SJSA1 (cell line): ENCODE results near the gene RALGDS. TPM values are rescaled to one million over a fixed set of nuclear protein-coding genes. Genes with fewer than 3 reads are reported as not detected.
A peak's percentile ranks its signal among the peaks of the same experiment; 100 is the strongest.
"Not testable (repeated sequence)": the region's sequence is repeated elsewhere in the genome, so short reads cannot be mapped to it uniquely, and the experiment has no call there.

Experiments
- DNase-seq, 2 experiments: peaks; one replicate each; pipeline ENCODE4 v3.0.0-alpha.2; 2015 to 2020; ENCODE audit warnings: low spot score in 2 of 2, low read depth in 1 of 2
- H3K27ac ChIP-seq: fragments of 250-450 bp; sonication (Bioruptor Pico); 2 replicates; pipeline ENCODE4 v1.5.1; 2020; ENCODE audit warnings: mild to moderate bottlenecking, moderate library complexity
- H3K27me3 ChIP-seq: fragments of 250-450 bp; sonication (Bioruptor Pico); replicated peaks from 2 replicates; pipeline ENCODE4 v1.5.1; 2020; ENCODE audit warnings: mild to moderate bottlenecking, moderate library complexity
- H3K36me3 ChIP-seq: fragments of 250-450 bp; sonication (Bioruptor Pico); 2 replicates; pipeline ENCODE4 v1.5.1; 2020; ENCODE audit warnings: mild to moderate bottlenecking
- H3K4me1 ChIP-seq: fragments of 250-450 bp; sonication (Bioruptor Pico); replicated peaks from 2 replicates; pipeline ENCODE4 v1.6.1; 2021; ENCODE audit warnings: mild to moderate bottlenecking
- H3K4me3 ChIP-seq: fragments of 250-450 bp; sonication (Bioruptor Pico); 2 replicates; pipeline ENCODE4 v1.5.1; 2020; ENCODE audit warnings: mild to moderate bottlenecking
- H3K9me3 ChIP-seq: fragments of 250-450 bp; sonication (Bioruptor Pico); replicated peaks from 2 replicates; pipeline ENCODE4 v1.5.1; 2020; ENCODE audit warnings: mild to moderate bottlenecking
- total RNA-seq: library from RNA; depleted of rRNA; stranded (reverse); fragments of >200 nt; shearing (Covaris generic); gene quantifications from 2 replicates; pipeline ENCODE4 v1.2.3, GENCODE V29; 2014; rRNA removed

The RALGDS gene
- 8.6 and 11.4 TPM in 2 replicates for total RNA-seq

- Histone ChIP-seq H3K27ac (no peak within 1 kb of the TSS), H3K4me1 (peaks cover 17% of the 10 kb centered on the region), H3K27me3 (no peaks in the 10 kb centered on the region), H3K36me3 (no peaks in the 10 kb centered on the region), H3K9me3 (no peaks in the 10 kb centered on the region), H3K4me3 (peak within 1 kb of the TSS; percentile 67)
- peak in 1 of 2 experiments; percentile 84 for DNase-seq
Measured at GRCh38 chr9:133121198-133121914, at the start of gene RALGDS. Gene RALGDS (minus strand): TSS chr9:133121240. CDS start chr9:133121154, 86 bp downstream.

- no peaks in the 10 kb centered on the region for H3K36me3 ChIP-seq
- H3K4me3 ChIP-seq: no peak overlapping the region
- H3K9me3 ChIP-seq: no peaks in the 10 kb centered on the region
- peaks cover 27% of the 10 kb centered on the region for H3K27me3 ChIP-seq
- no peaks in the 10 kb centered on the region; the same call in 1 of the 2 replicates for H3K4me1 ChIP-seq
- no peak for DNase-seq
- H3K27ac ChIP-seq: no peak overlapping the region
Measured at GRCh38 chr9:133170716-133171115, 49.7 kb upstream of the RALGDS start.

GRCh38 chr9:133169687-133170086 lies 48.6 kb upstream of the RALGDS start:
- H3K27ac ChIP-seq, H3K4me1 ChIP-seq, DNase-seq, H3K4me3 ChIP-seq, H3K36me3 ChIP-seq, H3K9me3 ChIP-seq: not testable (repeated sequence)
- peaks cover 27% of the 10 kb centered on the region for H3K27me3 ChIP-seq

GRCh38 chr9:133169102-133169501 lies 48.1 kb upstream of the RALGDS start:
- no peak overlapping the region for H3K4me3 ChIP-seq
- H3K4me1 ChIP-seq: no peaks in the 10 kb centered on the region; the same call in 1 of the 2 replicates
- H3K36me3 ChIP-seq: no peaks in the 10 kb centered on the region
- no peak for DNase-seq
- peaks cover 21% of the 10 kb centered on the region for H3K27me3 ChIP-seq
- H3K9me3 ChIP-seq: no peaks in the 10 kb centered on the region
- H3K27ac ChIP-seq: no peak overlapping the region

- Histone ChIP-seq H3K9me3 (no peaks in the 10 kb centered on the region), H3K27me3 (peaks cover 21% of the 10 kb centered on the region), H3K4me3 (no peak overlapping the region), H3K27ac (no peak overlapping the region), H3K36me3 (no peaks in the 10 kb centered on the region), H3K4me1 (peaks cover 3% of the 10 kb centered on the region)
- DNase-seq: peak in 1 of 2 experiments; percentile 45
Measured at GRCh38 chr9:133168432-133168831, 47.4 kb upstream of the RALGDS start.

- H3K9me3 ChIP-seq: no peaks in the 10 kb centered on the region
- peaks cover 5% of the 10 kb centered on the region for H3K4me1 ChIP-seq
- no peak overlapping the region for H3K4me3 ChIP-seq
- H3K36me3 ChIP-seq: no peaks in the 10 kb centered on the region
- no peak overlapping the region for H3K27ac ChIP-seq
- peaks cover 23% of the 10 kb centered on the region for H3K27me3 ChIP-seq
- DNase-seq: no peak
Measured at GRCh38 chr9:133167769-133168168, 46.7 kb upstream of the RALGDS start.

GRCh38 chr9:133167096-133167730 lies 46.2 kb upstream of the RALGDS start:
- peaks cover 18% of the 10 kb centered on the region for H3K27me3 ChIP-seq
- DNase-seq: no peak
- H3K9me3 ChIP-seq: no peaks in the 10 kb centered on the region
- peaks cover 5% of the 10 kb centered on the region for H3K4me1 ChIP-seq
- no peak overlapping the region for H3K4me3 ChIP-seq
- H3K27ac ChIP-seq: no peak overlapping the region
- no peaks in the 10 kb centered on the region for H3K36me3 ChIP-seq

GRCh38 chr9:133166392-133166791 lies 45.4 kb upstream of the RALGDS start:
- peaks cover 5% of the 10 kb centered on the region for H3K4me1 ChIP-seq
- H3K36me3 ChIP-seq: no peaks in the 10 kb centered on the region
- H3K27ac ChIP-seq: no peak overlapping the region
- H3K4me3 ChIP-seq: no peak overlapping the region
- no peak for DNase-seq
- no peaks in the 10 kb centered on the region for H3K9me3 ChIP-seq
- peaks cover 13% of the 10 kb centered on the region for H3K27me3 ChIP-seq

- H3K36me3 ChIP-seq: no peaks in the 10 kb centered on the region
- peaks cover 5% of the 10 kb centered on the region for H3K4me1 ChIP-seq
- H3K9me3 ChIP-seq: no peaks in the 10 kb centered on the region
- H3K27ac ChIP-seq: no peak overlapping the region
- H3K4me3 ChIP-seq: no peak overlapping the region
- peaks cover 13% of the 10 kb centered on the region for H3K27me3 ChIP-seq
- no peak for DNase-seq
Measured at GRCh38 chr9:133165452-133165730, 44.4 kb upstream of the RALGDS start.

- peak overlapping the region; percentile 28; the same call in 1 of the 2 replicates for H3K4me3 ChIP-seq
- no peak overlapping the region for H3K27ac ChIP-seq
- H3K36me3 ChIP-seq: no peaks in the 10 kb centered on the region
- H3K27me3 ChIP-seq: peaks cover 13% of the 10 kb centered on the region
- peaks cover 5% of the 10 kb centered on the region for H3K4me1 ChIP-seq
- no peaks in the 10 kb centered on the region for H3K9me3 ChIP-seq
- no peak for DNase-seq
Measured at GRCh38 chr9:133164191-133164590, 43.2 kb upstream of the RALGDS start.

- no peak for DNase-seq
- H3K27me3 ChIP-seq: peaks cover 13% of the 10 kb centered on the region
- H3K9me3 ChIP-seq: no peaks in the 10 kb centered on the region
- no peaks in the 10 kb centered on the region for H3K36me3 ChIP-seq
- H3K4me1 ChIP-seq: peaks cover 5% of the 10 kb centered on the region
- H3K27ac ChIP-seq: no peak within 1 kb of the TSS
- H3K4me3 ChIP-seq: peak within 1 kb of the TSS; percentile 28
Measured at GRCh38 chr9:133163504-133164172, 42.6 kb upstream of the RALGDS start, which contains the start of gene GBGT1. Gene GBGT1 (minus strand): TSS chr9:133163914. CDS start chr9:133162412, 1,502 bp downstream.

GRCh38 chr9:133162861-133163503 lies 41.9 kb upstream of the RALGDS start:
- Histone ChIP-seq H3K4me1 (peaks cover 5% of the 10 kb centered on the region), H3K9me3 (no peaks in the 10 kb centered on the region), H3K36me3 (no peaks in the 10 kb centered on the region), H3K27me3 (peaks cover 13% of the 10 kb centered on the region), H3K27ac (no peak overlapping the region), H3K4me3 (no peak overlapping the region; the same call in 1 of the 2 replicates)
- no peak for DNase-seq

GRCh38 chr9:133161547-133161950 lies 40.5 kb upstream of the RALGDS start:
- no peak overlapping the region for H3K27ac ChIP-seq
- no peak for DNase-seq
- no peak overlapping the region for H3K4me3 ChIP-seq

More at GRCh38 chr9:133161547-133161950, 40.5 kb upstream of the RALGDS start:
- no peaks in the 10 kb centered on the region for H3K36me3 ChIP-seq
- no peaks in the 10 kb centered on the region for H3K9me3 ChIP-seq
- peaks cover 13% of the 10 kb centered on the region for H3K27me3 ChIP-seq
- peaks cover 5% of the 10 kb centered on the region for H3K4me1 ChIP-seq
